ENCODE data around the gene STPG4.

Gene STPG4

DNA sequence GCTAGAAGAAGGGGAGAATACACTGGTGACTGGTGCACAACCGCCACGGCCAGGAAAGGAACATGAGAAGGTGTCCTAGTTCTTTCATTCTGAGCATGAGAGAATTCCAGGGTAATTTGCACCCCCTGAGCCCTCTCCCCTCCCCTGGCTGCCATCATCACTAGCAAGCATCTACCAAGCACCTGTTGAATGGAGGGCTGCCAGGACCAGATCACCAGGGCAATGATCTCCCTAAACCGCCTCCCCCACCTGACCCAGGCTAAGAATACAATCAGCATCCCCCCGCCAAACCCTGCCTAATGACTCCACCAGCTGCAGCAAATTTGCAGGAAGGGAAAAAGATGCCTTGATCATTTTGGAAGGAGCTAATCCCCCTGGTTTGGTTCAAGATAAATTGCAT, 100.2 kb downstream of the STPG4 start:
- Histone ChIP-seq H3K9me3 (ENCODE audit: control insufficient read depth, insufficient read depth, low read depth, low read length) (no peaks in the 10 kb centered on the region), H3K36me3 (ENCODE audit: control insufficient read depth in 2 of 2, insufficient read depth in 1 of 2, low read length in 2 of 2) (peaks cover 0 to 13% of the 10 kb centered on the region in 2 experiments; a peak in 1 of 3 replicates), H3K4me3 (ENCODE audit: low read depth, low read length) (no peak overlapping the region), H3K4me1 (ENCODE audit: control insufficient read depth, insufficient read depth, low read length) (no peaks in the 10 kb centered on the region), H3K27ac (ENCODE audit: extremely low read depth, low read depth, low read length) (no peak overlapping the region)
- ChIA-PET POLR2A (no interaction called here), CTCF (interaction anchor here (0.6 to 0.7 kb wide), 2 partner anchors 69 to 98 kb away, joined by 3 read pairs; no protein-coding TSS in a partner anchor)
- TF ChIP-seq ZNF391 (tag by site-specific recombination; IDR thresholded peaks at IDR 0.05; ENCODE audit: borderline replicate concordance, low read depth) = no peak
- peak; percentile 79 for TF ChIP-seq SCRT2 (tag by site-specific recombination; IDR thresholded peaks at IDR 0.05)
- TF ChIP-seq ZNF16 (tag by site-specific recombination; IDR thresholded peaks at IDR 0.05; ENCODE audit: low read depth) = no peak
- no peak for TF ChIP-seq ZNF76 (tag by site-specific recombination; IDR thresholded peaks at IDR 0.05; ENCODE audit: borderline replicate concordance, low read depth)
- TF ChIP-seq, protein P1, sequence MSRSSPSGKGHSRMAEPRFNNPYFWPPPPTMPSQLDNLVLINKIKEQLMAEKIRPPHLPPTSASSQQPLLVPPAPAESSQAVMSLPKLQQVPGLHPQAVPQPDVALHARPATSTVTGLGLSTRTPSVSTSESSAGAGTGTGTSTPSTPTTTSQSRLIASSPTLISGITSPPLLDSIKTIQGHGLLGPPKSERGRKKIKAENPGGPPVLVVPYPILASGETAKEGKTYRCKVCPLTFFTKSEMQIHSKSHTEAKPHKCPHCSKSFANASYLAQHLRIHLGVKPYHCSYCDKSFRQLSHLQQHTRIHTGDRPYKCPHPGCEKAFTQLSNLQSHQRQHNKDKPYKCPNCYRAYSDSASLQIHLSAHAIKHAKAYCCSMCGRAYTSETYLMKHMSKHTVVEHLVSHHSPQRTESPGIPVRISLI (tag by site-specific recombination; IDR thresholded peaks at IDR 0.05) = no peak
- TF ChIP-seq, protein P2, sequence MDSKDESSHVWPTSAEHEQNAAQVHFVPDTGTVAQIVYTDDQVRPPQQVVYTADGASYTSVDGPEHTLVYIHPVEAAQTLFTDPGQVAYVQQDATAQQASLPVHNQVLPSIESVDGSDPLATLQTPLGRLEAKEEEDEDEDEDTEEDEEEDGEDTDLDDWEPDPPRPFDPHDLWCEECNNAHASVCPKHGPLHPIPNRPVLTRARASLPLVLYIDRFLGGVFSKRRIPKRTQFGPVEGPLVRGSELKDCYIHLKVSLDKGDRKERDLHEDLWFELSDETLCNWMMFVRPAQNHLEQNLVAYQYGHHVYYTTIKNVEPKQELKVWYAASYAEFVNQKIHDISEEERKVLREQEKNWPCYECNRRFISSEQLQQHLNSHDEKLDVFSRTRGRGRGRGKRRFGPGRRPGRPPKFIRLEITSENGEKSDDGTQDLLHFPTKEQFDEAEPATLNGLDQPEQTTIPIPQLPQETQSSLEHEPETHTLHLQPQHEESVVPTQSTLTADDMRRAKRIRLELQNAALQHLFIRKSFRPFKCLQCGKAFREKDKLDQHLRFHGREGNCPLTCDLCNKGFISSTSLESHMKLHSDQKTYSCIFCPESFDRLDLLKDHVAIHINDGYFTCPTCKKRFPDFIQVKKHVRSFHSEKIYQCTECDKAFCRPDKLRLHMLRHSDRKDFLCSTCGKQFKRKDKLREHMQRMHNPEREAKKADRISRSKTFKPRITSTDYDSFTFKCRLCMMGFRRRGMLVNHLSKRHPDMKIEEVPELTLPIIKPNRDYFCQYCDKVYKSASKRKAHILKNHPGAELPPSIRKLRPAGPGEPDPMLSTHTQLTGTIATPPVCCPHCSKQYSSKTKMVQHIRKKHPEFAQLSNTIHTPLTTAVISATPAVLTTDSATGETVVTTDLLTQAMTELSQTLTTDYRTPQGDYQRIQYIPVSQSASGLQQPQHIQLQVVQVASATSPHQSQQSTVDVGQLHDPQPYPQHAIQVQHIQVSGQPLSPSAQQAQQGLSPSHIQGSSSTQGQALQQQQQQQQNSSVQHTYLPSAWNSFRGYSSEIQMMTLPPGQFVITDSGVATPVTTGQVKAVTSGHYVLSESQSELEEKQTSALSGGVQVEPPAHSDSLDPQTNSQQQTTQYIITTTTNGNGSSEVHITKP (tag by site-specific recombination; IDR thresholded peaks at IDR 0.05) = peak; percentile 46; the same call in 1 of the 2 replicates
- no peak for TF ChIP-seq ZNF169 (tag by site-specific recombination; IDR thresholded peaks at IDR 0.05)
- TF ChIP-seq SCRT1 (tag by site-specific recombination; IDR thresholded peaks at IDR 0.05; ENCODE audit: borderline replicate concordance) = 0 out of 2 replicates have a peak, but pooled peaks have one; percentile 11
- no peak for TF ChIP-seq BCL11A (tag by site-specific recombination; IDR thresholded peaks at IDR 0.05; ENCODE audit: low read depth)

- no peak overlapping the region for H3K27ac ChIP-seq (ENCODE audit: extremely low read depth, low read depth, low read length)
- no peaks in the 10 kb centered on the region for H3K9me3 ChIP-seq (ENCODE audit: control insufficient read depth, insufficient read depth, low read depth, low read length)
- TF ChIP-seq FEZF1 (tag by site-specific recombination; IDR thresholded peaks at IDR 0.05) = no peak
- no peak for TF ChIP-seq ZNF585B (tag by site-specific recombination; IDR thresholded peaks at IDR 0.05)
- TF ChIP-seq ZNF623 (tag by site-specific recombination; IDR thresholded peaks at IDR 0.05) = no peak
- TF ChIP-seq ZNF398 (tag by site-specific recombination; IDR thresholded peaks at IDR 0.05) = no peak
- no peak for TF ChIP-seq ZNF394 (tag by site-specific recombination; IDR thresholded peaks at IDR 0.05; ENCODE audit: borderline replicate concordance)
- TF ChIP-seq ZNF561 (tag by site-specific recombination; IDR thresholded peaks at IDR 0.05; ENCODE audit: borderline replicate concordance) = no peak
- no peak for TF ChIP-seq ZNF341 (tag by site-specific recombination; IDR thresholded peaks at IDR 0.05; ENCODE audit: low read depth)
- no peak for TF ChIP-seq ZBTB6 (tag by site-specific recombination; IDR thresholded peaks at IDR 0.05)
- no peak for TF ChIP-seq ZNF132 (tag by site-specific recombination; IDR thresholded peaks at IDR 0.05; ENCODE audit: borderline replicate concordance)
- TF ChIP-seq ZNF2 (tag by site-specific recombination; IDR thresholded peaks at IDR 0.05) = no peak
- CTCF ChIA-PET = no interaction called here
- no peaks in the 10 kb centered on the region for H3K4me1 ChIP-seq (ENCODE audit: control insufficient read depth, insufficient read depth, low read length)
- H3K4me3 ChIP-seq (ENCODE audit: low read depth, low read length) = no peak overlapping the region
- POLR2A ChIA-PET = no interaction called here
- H3K36me3 ChIP-seq (ENCODE audit: control insufficient read depth in 2 of 2, insufficient read depth in 1 of 2, low read length in 2 of 2) = peaks cover 0 to 17% of the 10 kb centered on the region in 2 experiments; a peak in 1 of 3 replicates
These were observed 101.0 kb downstream of the STPG4 start for GRCh38 chr2:47054036-47054555.

Measured in HEK293 (cell line).